Smooth muscle cell (in vitro differentiated cells): ENCODE measurements around the gene DAW1. TPM values are rescaled to one million over a fixed set of nuclear protein-coding genes. Genes with fewer than 3 reads are reported as not detected.

Experiments used
- DNase-seq: peaks from one replicate; lab custom pipeline; 2025; ENCODE audit not compliant: unreplicated experiment; lab: John Stamatoyannopoulos, UW
- H2AFZ ChIP-seq: fragments of 200-600 bp; sonication (generic); 2 replicates; pipeline ENCODE4 v1.6.0; 2016; ENCODE audit warnings: antibody characterized with exemption, low read depth, mild to moderate bottlenecking
- H3F3A ChIP-seq: fragments of 200-600 bp; sonication (generic); 2 replicates; pipeline ENCODE4 v1.6.0; 2017; ENCODE audit warnings: antibody characterized with exemption, low read depth
- H3K27ac ChIP-seq: fragments of 200-600 bp; sonication (generic); 2 replicates; pipeline ENCODE4 v1.5.1; 2016; ENCODE audit warnings: low read depth, mild to moderate bottlenecking
- H3K27me3 ChIP-seq: fragments of 200-600 bp; sonication (generic); 2 replicates; pipeline ENCODE4 v1.6.1; 2016; ENCODE audit warnings: low read depth, mild to moderate bottlenecking
- H3K36me3 ChIP-seq: fragments of 200-600 bp; sonication (generic); 2 replicates; pipeline ENCODE4 v1.5.1; 2016; ENCODE audit warnings: low read depth
- H3K4me1 ChIP-seq: fragments of 200-600 bp; sonication (generic); 2 replicates; pipeline ENCODE4 v1.5.1; 2016; ENCODE audit warnings: low read depth
- H3K4me2 ChIP-seq: fragments of 200-600 bp; sonication (generic); 2 replicates; pipeline ENCODE4 v1.6.0; 2016; ENCODE audit warnings: mild to moderate bottlenecking
- H3K4me3 ChIP-seq: fragments of 200-600 bp; sonication (generic); 2 replicates; pipeline ENCODE4 v1.5.1; 2016; ENCODE audit warnings: mild to moderate bottlenecking
- H3K79me2 ChIP-seq: fragments of 200-600 bp; sonication (generic); 2 replicates; pipeline ENCODE4 v1.6.0; 2016; ENCODE audit warnings: low read depth, mild to moderate bottlenecking
- H3K9ac ChIP-seq: fragments of 200-600 bp; sonication (generic); 2 replicates; pipeline ENCODE4 v1.6.0; 2016; ENCODE audit warnings: low read depth
- H3K9me3 ChIP-seq: fragments of 200-600 bp; sonication (generic); replicated peaks from 2 replicates; pipeline ENCODE4 v1.5.1; 2016; ENCODE audit warnings: low read depth
- H4K20me1 ChIP-seq: fragments of 200-600 bp; sonication (generic); 2 replicates; pipeline ENCODE4 v1.6.0; 2016; ENCODE audit warnings: low read depth
- WGBS: methylation state at CpG from one replicate; pipeline ENCODE4 v1.1.7; 2016; ENCODE audit warnings: low lambda C conversion rate; 5-methylcytosine and 5-hydroxymethylcytosine counted together
- polyA plus RNA-seq: library from polyadenylated mRNA; unstranded; fragments of >200 nt; fragmentation: Nextera tagmentation; extraction: Ambion mirVana; gene quantifications from 2 replicates; pipeline ENCODE4 v1.2.1, GENCODE V29; 2016
- total RNA-seq: library from RNA; depleted of rRNA; stranded (reverse); fragments of >200 nt; gene quantifications from 2 replicates; pipeline ENCODE4 v1.2.3, GENCODE V29; 2014
- TF ChIP-seq, protein P1 (sequence below): fragments of 200-600 bp; sonication (generic); IDR thresholded peaks from 2 replicates; pipeline ENCODE4 v1.5.1; 2017; ENCODE audit warnings: borderline replicate concordance, mild to moderate bottlenecking, antibody characterized with exemption; ENCODE audit not compliant: insufficient read depth, poor library complexity, severe bottlenecking

Gene DAW1
- total and polyA plus RNA-seq, 2 experiments from 2014 or later, result not detected

- WGBS, result 93% methylated on average over 7 of the region's 7 CpGs
- TF ChIP-seq, protein P1, sequence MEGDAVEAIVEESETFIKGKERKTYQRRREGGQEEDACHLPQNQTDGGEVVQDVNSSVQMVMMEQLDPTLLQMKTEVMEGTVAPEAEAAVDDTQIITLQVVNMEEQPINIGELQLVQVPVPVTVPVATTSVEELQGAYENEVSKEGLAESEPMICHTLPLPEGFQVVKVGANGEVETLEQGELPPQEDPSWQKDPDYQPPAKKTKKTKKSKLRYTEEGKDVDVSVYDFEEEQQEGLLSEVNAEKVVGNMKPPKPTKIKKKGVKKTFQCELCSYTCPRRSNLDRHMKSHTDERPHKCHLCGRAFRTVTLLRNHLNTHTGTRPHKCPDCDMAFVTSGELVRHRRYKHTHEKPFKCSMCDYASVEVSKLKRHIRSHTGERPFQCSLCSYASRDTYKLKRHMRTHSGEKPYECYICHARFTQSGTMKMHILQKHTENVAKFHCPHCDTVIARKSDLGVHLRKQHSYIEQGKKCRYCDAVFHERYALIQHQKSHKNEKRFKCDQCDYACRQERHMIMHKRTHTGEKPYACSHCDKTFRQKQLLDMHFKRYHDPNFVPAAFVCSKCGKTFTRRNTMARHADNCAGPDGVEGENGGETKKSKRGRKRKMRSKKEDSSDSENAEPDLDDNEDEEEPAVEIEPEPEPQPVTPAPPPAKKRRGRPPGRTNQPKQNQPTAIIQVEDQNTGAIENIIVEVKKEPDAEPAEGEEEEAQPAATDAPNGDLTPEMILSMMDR, result no peak
- Histone ChIP-seq H3F3A (no peaks in the 10 kb centered on the region), H3K27ac (no peak overlapping the region), H3K27me3 (no peaks in the 10 kb centered on the region), H3K4me2 (no peak overlapping the region), H3K4me1 (no peaks in the 10 kb centered on the region), H3K36me3 (no peaks in the 10 kb centered on the region), H3K79me2 (no peaks in the 10 kb centered on the region), H4K20me1 (no peaks in the 10 kb centered on the region), H3K9ac (no peak overlapping the region), H2AFZ (no peak overlapping the region), H3K4me3 (no peak overlapping the region), H3K9me3 (no peaks in the 10 kb centered on the region)
- DNase-seq, result no peak
These were observed 44.3 kb upstream of the DAW1 start for GRCh38 chr2:227827143-227827542.

DNA sequence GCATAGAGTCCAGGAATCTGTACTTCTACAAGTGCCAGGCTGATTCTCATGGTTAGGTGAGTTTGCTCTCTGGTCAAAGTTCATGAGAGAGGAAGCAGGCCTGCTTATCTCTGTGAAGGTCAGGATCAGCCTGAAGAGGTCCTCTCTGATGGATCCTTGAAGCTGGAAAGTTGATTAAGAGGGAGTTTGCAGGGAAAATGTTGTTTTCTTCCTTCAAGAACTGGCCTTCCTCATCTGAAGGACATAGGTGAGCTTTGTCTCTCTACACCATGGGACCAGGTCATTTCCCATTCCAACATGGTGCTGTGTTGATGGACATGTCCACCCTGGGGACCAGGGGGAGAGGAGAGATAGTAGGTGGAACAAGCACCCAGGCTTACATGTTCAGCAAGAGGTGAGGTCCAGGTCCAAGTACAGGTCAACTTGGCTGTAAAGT lies 42.9 kb upstream of the DAW1 start:
- no peaks in the 10 kb centered on the region for H4K20me1 ChIP-seq
- no peak for DNase-seq
- no peak overlapping the region for H3K4me2 ChIP-seq
- H3F3A ChIP-seq, result no peaks in the 10 kb centered on the region
- H3K4me1 ChIP-seq, result no peaks in the 10 kb centered on the region
- H3K36me3 ChIP-seq, result no peaks in the 10 kb centered on the region
- no peak overlapping the region for H3K9ac ChIP-seq
- no peaks in the 10 kb centered on the region for H3K27me3 ChIP-seq
- H3K9me3 ChIP-seq, result no peaks in the 10 kb centered on the region
- TF ChIP-seq, protein P1, result no peak
- no peak overlapping the region for H3K27ac ChIP-seq
- H3K4me3 ChIP-seq, result no peak overlapping the region
- no peaks in the 10 kb centered on the region for H3K79me2 ChIP-seq
- H2AFZ ChIP-seq, result no peak overlapping the region

GRCh38 chr2:227829337-227829736 lies 42.1 kb upstream of the DAW1 start:
- no peak overlapping the region for H3K4me2 ChIP-seq
- H3K79me2 ChIP-seq, result no peaks in the 10 kb centered on the region
- 95% methylated on average over 2 of the region's 2 CpGs for WGBS
- TF ChIP-seq, protein P1, result no peak
- no peaks in the 10 kb centered on the region for H3K4me1 ChIP-seq
- H3K27me3 ChIP-seq, result no peaks in the 10 kb centered on the region
- H3F3A ChIP-seq, result no peaks in the 10 kb centered on the region
- no peaks in the 10 kb centered on the region for H3K9me3 ChIP-seq
- no peak overlapping the region for H3K4me3 ChIP-seq
- H3K36me3 ChIP-seq, result no peaks in the 10 kb centered on the region
- H2AFZ ChIP-seq, result no peak overlapping the region
- H3K27ac ChIP-seq, result no peak overlapping the region
- DNase-seq, result no peak
- no peak overlapping the region for H3K9ac ChIP-seq
- H4K20me1 ChIP-seq, result no peaks in the 10 kb centered on the region

DNA sequence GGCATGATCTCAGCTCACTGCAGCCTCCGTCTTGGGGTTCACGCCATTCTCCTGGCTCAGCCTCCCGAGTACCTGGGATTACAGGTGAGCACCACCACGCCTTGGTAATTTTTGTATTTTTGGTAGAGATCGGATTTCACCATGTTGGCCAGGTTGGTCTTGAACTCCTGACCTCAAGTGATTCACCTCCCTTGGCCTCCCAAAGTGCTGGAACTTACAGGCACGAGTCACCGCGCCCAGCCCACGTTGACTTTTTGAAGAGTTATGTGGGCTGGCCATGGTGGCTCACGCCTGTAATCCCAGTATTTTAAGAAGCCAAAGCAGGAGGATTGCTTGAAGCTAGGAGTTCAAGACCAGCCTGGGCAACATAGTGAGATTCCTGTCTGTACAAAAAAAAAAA lies 37.0 kb upstream of the DAW1 start:
- Histone ChIP-seq H3F3A (no peaks in the 10 kb centered on the region), H3K79me2 (no peaks in the 10 kb centered on the region), H3K4me3 (no peak overlapping the region), H3K4me1 (no peaks in the 10 kb centered on the region), H3K27me3 (no peaks in the 10 kb centered on the region), H3K27ac (no peak overlapping the region), H3K9ac (no peak overlapping the region), H3K36me3 (no peaks in the 10 kb centered on the region), H2AFZ (no peak overlapping the region), H3K9me3 (no peaks in the 10 kb centered on the region), H3K4me2 (no peak overlapping the region), H4K20me1 (no peaks in the 10 kb centered on the region)
- 92% methylated on average over 10 of the region's 10 CpGs for WGBS
- no peak for DNase-seq
- TF ChIP-seq, protein P1, result no peak
